ENCODE measurements around the gene ASB10. TPM values are rescaled to one million over a fixed set of nuclear protein-coding genes. Genes with fewer than 3 reads are reported as not detected.

ASB10 gene
- total and polyA plus RNA-seq, 2 of the 13 experiments (the other 11 are each of a cell fraction or from before 2014, with no cell fraction given) = not detected

DNA sequence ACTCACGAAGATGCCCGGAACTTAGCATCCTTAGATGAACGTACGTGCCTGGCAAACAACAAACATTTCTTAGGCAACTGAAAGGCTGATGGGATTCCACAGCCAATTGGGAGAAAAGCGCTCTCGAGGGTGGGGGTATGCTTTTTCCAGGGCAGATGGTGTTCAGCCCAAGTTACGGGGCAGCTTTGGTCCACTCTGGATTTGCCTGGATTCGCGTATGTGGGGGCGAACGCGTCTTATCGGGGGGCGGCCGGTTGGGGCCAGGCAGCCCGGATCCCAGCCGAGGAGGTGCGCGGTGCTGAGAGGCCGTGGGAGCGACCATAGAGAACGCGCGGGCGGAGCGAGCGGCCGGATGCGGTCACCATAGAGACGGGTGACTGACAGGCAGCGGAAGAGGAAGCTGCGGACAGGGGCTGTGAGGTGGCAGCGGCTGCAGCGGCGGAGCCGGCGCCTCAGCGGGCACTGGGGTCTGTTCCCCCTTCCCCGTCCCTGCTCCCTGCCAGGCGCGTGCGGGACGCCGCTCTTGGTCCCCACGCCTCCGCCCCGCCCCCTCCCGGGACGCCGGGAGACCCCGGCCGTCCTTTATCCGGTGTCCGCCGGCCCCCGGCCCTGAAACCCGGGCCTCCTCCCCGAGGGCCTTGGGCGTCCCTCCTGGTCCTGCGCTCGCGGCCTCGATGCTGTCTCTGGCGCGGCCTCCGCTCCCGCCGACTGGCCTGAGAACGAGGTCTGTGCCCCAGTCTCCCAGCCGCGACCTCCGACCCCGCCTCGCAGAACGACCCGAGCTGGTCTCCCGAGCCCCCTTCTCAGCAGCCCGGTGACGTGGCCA is 45.3 kb upstream of the ASB10 start, which contains the start of gene CHPF2 (continued):
- TF ChIP-seq, protein P1, sequence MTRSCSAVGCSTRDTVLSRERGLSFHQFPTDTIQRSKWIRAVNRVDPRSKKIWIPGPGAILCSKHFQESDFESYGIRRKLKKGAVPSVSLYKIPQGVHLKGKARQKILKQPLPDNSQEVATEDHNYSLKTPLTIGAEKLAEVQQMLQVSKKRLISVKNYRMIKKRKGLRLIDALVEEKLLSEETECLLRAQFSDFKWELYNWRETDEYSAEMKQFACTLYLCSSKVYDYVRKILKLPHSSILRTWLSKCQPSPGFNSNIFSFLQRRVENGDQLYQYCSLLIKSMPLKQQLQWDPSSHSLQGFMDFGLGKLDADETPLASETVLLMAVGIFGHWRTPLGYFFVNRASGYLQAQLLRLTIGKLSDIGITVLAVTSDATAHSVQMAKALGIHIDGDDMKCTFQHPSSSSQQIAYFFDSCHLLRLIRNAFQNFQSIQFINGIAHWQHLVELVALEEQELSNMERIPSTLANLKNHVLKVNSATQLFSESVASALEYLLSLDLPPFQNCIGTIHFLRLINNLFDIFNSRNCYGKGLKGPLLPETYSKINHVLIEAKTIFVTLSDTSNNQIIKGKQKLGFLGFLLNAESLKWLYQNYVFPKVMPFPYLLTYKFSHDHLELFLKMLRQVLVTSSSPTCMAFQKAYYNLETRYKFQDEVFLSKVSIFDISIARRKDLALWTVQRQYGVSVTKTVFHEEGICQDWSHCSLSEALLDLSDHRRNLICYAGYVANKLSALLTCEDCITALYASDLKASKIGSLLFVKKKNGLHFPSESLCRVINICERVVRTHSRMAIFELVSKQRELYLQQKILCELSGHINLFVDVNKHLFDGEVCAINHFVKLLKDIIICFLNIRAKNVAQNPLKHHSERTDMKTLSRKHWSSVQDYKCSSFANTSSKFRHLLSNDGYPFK (CRISPR knock-in tag; IDR thresholded peaks at IDR 0.05; ENCODE audit: borderline replicate concordance) = no peak; the same call in 1 of the 2 replicates
- no peak for TF ChIP-seq RFXAP (CRISPR knock-in tag; IDR thresholded peaks at IDR 0.05; ENCODE audit: borderline replicate concordance)
- TF ChIP-seq ZNF292 (CRISPR knock-in tag; IDR thresholded peaks at IDR 0.05; ENCODE audit: borderline replicate concordance, low read depth) = no peak
- TF ChIP-seq, protein P2, sequence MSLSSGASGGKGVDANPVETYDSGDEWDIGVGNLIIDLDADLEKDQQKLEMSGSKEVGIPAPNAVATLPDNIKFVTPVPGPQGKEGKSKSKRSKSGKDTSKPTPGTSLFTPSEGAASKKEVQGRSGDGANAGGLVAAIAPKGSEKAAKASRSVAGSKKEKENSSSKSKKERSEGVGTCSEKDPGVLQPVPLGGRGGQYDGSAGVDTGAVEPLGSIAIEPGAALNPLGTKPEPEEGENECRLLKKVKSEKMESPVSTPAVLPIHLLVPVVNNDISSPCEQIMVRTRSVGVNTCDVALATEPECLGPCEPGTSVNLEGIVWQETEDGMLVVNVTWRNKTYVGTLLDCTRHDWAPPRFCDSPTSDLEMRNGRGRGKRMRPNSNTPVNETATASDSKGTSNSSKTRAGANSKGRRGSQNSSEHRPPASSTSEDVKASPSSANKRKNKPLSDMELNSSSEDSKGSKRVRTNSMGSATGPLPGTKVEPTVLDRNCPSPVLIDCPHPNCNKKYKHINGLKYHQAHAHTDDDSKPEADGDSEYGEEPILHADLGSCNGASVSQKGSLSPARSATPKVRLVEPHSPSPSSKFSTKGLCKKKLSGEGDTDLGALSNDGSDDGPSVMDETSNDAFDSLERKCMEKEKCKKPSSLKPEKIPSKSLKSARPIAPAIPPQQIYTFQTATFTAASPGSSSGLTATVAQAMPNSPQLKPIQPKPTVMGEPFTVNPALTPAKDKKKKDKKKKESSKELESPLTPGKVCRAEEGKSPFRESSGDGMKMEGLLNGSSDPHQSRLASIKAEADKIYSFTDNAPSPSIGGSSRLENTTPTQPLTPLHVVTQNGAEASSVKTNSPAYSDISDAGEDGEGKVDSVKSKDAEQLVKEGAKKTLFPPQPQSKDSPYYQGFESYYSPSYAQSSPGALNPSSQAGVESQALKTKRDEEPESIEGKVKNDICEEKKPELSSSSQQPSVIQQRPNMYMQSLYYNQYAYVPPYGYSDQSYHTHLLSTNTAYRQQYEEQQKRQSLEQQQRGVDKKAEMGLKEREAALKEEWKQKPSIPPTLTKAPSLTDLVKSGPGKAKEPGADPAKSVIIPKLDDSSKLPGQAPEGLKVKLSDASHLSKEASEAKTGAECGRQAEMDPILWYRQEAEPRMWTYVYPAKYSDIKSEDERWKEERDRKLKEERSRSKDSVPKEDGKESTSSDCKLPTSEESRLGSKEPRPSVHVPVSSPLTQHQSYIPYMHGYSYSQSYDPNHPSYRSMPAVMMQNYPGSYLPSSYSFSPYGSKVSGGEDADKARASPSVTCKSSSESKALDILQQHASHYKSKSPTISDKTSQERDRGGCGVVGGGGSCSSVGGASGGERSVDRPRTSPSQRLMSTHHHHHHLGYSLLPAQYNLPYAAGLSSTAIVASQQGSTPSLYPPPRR (CRISPR knock-in tag; IDR thresholded peaks at IDR 0.05; ENCODE audit: borderline replicate concordance) = no peak
- TF ChIP-seq, protein P3, sequence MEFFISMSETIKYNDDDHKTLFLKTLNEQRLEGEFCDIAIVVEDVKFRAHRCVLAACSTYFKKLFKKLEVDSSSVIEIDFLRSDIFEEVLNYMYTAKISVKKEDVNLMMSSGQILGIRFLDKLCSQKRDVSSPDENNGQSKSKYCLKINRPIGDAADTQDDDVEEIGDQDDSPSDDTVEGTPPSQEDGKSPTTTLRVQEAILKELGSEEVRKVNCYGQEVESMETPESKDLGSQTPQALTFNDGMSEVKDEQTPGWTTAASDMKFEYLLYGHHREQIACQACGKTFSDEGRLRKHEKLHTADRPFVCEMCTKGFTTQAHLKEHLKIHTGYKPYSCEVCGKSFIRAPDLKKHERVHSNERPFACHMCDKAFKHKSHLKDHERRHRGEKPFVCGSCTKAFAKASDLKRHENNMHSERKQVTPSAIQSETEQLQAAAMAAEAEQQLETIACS (CRISPR knock-in tag; IDR thresholded peaks at IDR 0.05) = no peak
- TF ChIP-seq KLF11 (CRISPR knock-in tag; IDR thresholded peaks at IDR 0.05) = peak; percentile 70; the same call in 1 of the 2 replicates
- no peak; the same call in 1 of the 2 replicates for TF ChIP-seq EEA1 (CRISPR knock-in tag; IDR thresholded peaks at IDR 0.05; ENCODE audit: borderline replicate concordance)
- no peak for TF ChIP-seq ZBTB7A (CRISPR knock-in tag; IDR thresholded peaks at IDR 0.05)
- TF ChIP-seq, protein P4, sequence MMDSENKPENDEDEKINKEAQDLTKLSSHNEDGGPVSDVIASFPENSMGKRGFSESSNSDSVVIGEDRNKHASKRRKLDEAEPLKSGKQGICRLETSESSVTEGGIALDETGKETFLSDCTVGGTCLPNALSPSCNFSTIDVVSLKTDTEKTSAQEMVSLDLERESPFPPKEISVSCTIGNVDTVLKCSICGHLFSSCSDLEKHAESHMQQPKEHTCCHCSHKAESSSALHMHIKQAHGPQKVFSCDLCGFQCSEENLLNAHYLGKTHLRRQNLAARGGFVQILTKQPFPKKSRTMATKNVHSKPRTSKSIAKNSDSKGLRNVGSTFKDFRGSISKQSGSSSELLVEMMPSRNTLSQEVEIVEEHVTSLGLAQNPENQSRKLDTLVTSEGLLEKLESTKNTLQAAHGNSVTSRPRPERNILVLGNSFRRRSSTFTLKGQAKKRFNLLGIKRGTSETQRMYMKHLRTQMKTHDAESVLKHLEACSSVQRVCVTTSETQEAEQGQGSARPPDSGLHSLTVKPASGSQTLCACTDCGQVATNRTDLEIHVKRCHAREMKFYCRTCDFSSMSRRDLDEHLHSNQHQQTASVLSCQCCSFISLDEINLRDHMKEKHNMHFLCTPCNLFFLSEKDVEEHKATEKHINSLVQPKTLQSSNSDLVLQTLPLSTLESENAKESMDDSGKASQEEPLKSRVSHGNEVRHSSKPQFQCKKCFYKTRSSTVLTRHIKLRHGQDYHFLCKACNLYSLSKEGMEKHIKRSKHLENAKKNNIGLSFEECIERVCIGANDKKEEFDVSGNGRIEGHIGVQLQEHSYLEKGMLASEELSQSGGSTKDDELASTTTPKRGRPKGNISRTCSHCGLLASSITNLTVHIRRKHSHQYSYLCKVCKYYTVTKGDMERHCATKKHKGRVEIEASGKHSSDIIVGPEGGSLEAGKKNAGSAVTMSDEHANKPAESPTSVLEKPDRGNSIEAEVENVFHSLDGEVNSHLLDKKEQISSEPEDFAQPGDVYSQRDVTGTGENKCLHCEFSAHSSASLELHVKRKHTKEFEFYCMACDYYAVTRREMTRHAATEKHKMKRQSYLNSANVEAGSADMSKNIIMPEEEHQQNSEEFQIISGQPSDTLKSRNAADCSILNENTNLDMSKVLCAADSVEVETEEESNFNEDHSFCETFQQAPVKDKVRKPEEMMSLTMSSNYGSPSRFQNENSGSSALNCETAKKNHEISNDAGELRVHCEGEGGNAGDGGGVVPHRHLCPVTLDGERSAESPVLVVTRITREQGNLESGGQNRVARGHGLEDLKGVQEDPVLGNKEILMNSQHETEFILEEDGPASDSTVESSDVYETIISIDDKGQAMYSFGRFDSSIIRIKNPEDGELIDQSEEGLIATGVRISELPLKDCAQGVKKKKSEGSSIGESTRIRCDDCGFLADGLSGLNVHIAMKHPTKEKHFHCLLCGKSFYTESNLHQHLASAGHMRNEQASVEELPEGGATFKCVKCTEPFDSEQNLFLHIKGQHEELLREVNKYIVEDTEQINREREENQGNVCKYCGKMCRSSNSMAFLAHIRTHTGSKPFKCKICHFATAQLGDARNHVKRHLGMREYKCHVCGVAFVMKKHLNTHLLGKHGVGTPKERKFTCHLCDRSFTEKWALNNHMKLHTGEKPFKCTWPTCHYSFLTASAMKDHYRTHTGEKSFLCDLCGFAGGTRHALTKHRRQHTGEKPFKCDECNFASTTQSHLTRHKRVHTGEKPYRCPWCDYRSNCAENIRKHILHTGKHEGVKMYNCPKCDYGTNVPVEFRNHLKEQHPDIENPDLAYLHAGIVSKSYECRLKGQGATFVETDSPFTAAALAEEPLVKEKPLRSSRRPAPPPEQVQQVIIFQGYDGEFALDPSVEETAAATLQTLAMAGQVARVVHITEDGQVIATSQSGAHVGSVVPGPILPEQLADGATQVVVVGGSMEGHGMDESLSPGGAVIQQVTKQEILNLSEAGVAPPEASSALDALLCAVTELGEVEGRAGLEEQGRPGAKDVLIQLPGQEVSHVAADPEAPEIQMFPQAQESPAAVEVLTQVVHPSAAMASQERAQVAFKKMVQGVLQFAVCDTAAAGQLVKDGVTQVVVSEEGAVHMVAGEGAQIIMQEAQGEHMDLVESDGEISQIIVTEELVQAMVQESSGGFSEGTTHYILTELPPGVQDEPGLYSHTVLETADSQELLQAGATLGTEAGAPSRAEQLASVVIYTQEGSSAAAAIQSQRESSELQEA (CRISPR knock-in tag; IDR thresholded peaks at IDR 0.05; ENCODE audit: not compliant biosample characterization) = no peak
- no peak for TF ChIP-seq SALL2 (CRISPR knock-in tag; IDR thresholded peaks at IDR 0.05)
